ENCODE data around the gene GSTM4.
"Not testable (repeated sequence)": the region's sequence is repeated elsewhere in the genome, so short reads cannot be mapped to it uniquely, and the experiment has no call there.

Gene GSTM4

DNA sequence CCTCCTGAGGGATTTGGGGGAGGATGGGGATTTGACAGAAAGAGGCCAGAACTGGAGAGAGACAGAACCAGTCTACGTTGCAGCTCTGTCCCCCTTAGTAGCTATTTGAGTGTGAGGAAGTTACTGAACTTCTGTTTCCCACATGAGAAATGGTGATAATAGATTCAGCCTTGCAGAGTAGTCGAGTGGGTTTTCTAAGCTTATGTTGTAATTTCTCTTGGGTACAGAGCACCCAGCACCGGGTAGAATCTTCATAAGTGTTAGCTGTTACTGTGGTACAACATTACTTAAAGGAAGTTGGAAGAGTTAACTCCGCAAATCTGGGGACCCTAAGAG is 4.8 kb downstream of the GSTM4 start:
- not testable (repeated sequence) for H3K79me1 ChIP-seq (replicated peaks; ENCODE audit: low read length, poor library complexity, severe bottlenecking); H2BK12ac ChIP-seq (ENCODE audit: low read length in 2 of 2); DNase-seq; H2BK120ac ChIP-seq (ENCODE audit: low read depth, low read length); H3K23ac ChIP-seq (ENCODE audit: low read length in 2 of 2); H3K4me3 ChIP-seq (ENCODE audit: insufficient read depth in 1 of 2, low read depth in 1 of 2, low read length in 2 of 2); H3K27ac ChIP-seq (ENCODE audit: low read length, poor library complexity, severe bottlenecking); H3K9me3 ChIP-seq (ENCODE audit: control insufficient read depth, low read length); H2BK5ac ChIP-seq (ENCODE audit: low read depth, low read length, poor library complexity, severe bottlenecking); H3K9ac ChIP-seq (ENCODE audit: low read length); H2AFZ ChIP-seq (ENCODE audit: low read depth, low read length); H3K4me2 ChIP-seq (ENCODE audit: low read length, poor library complexity, severe bottlenecking); H4K8ac ChIP-seq (ENCODE audit: low read length); H3K27me3 ChIP-seq (ENCODE audit: control insufficient read depth in 1 of 2, insufficient read depth in 1 of 2, low read length in 2 of 2); H3K4ac ChIP-seq (ENCODE audit: low read depth in 1 of 2, low read length in 2 of 2); H3K14ac ChIP-seq (ENCODE audit: low read length in 2 of 2); H3K18ac ChIP-seq (ENCODE audit: low read depth in 1 of 2, low read length in 2 of 2); H3K36me3 ChIP-seq (ENCODE audit: control insufficient read depth in 1 of 2, insufficient read depth in 2 of 2, low read depth in 1 of 2, low read length in 2 of 2); H4K91ac ChIP-seq (ENCODE audit: low read length); H2AK5ac ChIP-seq (ENCODE audit: low read length, severe bottlenecking); H2BK15ac ChIP-seq (ENCODE audit: low read depth, poor library complexity, severe bottlenecking)
- 95% methylated on average over 2 of the region's 4 CpGs for WGBS
- peaks cover 23% of the 10 kb centered on the region for H3K4me1 ChIP-seq (ENCODE audit: control insufficient read depth, insufficient read depth, low read depth, low read length)

GRCh38 chr1:109661391-109661790 is 5.5 kb downstream of the GSTM4 start:
- WGBS, result 93% methylated on average over 2 of the region's 2 CpGs

DNA sequence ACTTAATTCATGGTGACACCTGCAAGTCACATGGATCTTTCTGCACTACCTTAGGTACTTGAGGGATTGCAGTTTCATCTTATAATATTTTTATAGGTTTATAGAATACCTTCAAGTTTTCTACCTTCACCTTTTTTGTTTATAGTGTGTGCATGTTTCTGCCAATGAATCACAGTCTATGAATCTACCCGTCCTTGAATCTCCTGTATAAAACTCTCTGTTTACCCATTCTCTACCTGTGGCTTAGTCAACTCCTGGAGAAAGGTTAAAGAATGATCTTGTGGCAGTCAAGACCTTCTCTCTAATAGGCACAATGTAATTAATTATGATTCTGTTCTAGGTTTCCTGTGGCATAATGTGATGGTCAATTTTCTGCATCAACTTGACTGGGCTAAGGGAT is 8.8 kb downstream of the GSTM4 start:
- Histone ChIP-seq H3K23ac (ENCODE audit: low read length in 2 of 2) (no peak overlapping the region), H2BK120ac (ENCODE audit: low read depth, low read length) (no peak overlapping the region), H2BK12ac (ENCODE audit: low read length in 2 of 2) (no peak overlapping the region), H2BK5ac (ENCODE audit: low read depth, low read length, poor library complexity, severe bottlenecking) (no peak overlapping the region), H3K4me1 (ENCODE audit: control insufficient read depth, insufficient read depth, low read depth, low read length) (peaks cover 13% of the 10 kb centered on the region), H3K36me3 (ENCODE audit: control insufficient read depth in 1 of 2, insufficient read depth in 2 of 2, low read depth in 1 of 2, low read length in 2 of 2) (peaks cover 2 to 7% of the 10 kb centered on the region in 2 experiments), H3K14ac (ENCODE audit: low read length in 2 of 2) (no peak overlapping the region), H3K4ac (ENCODE audit: low read depth in 1 of 2, low read length in 2 of 2) (no peak overlapping the region), H3K9me3 (ENCODE audit: control insufficient read depth, low read length) (no peaks in the 10 kb centered on the region), H3K27ac (ENCODE audit: low read length, poor library complexity, severe bottlenecking) (no peak overlapping the region), H3K4me2 (ENCODE audit: low read length, poor library complexity, severe bottlenecking) (no peak overlapping the region), H2AK5ac (ENCODE audit: low read length, severe bottlenecking) (no peak overlapping the region), H3K4me3 (ENCODE audit: insufficient read depth in 1 of 2, low read depth in 1 of 2, low read length in 2 of 2) (no peak overlapping the region), H4K91ac (ENCODE audit: low read length) (no peak overlapping the region), H2AFZ (ENCODE audit: low read depth, low read length) (no peak overlapping the region), H4K8ac (ENCODE audit: low read length) (no peak overlapping the region), H3K79me1 (replicated peaks; ENCODE audit: low read length, poor library complexity, severe bottlenecking) (no peaks in the 10 kb centered on the region), H3K27me3 (ENCODE audit: control insufficient read depth in 1 of 2, insufficient read depth in 1 of 2, low read length in 2 of 2) (no peaks in the 10 kb centered on the region), H3K9ac (ENCODE audit: low read length) (no peak overlapping the region), H3K18ac (ENCODE audit: low read depth in 1 of 2, low read length in 2 of 2) (no peak overlapping the region), H2BK15ac (ENCODE audit: low read depth, poor library complexity, severe bottlenecking) (no peak overlapping the region)
- no CpG with 5 or more reads among the region's 1 CpG for WGBS
- no peak for DNase-seq

More at GRCh38 chr1:109661391-109661790, 5.5 kb downstream of the GSTM4 start:
- Histone ChIP-seq H3K4me2 (ENCODE audit: low read length, poor library complexity, severe bottlenecking) (no peak overlapping the region), H3K9ac (ENCODE audit: low read length) (no peak overlapping the region), H3K4me3 (ENCODE audit: insufficient read depth in 1 of 2, low read depth in 1 of 2, low read length in 2 of 2) (no peak overlapping the region), H2BK15ac (ENCODE audit: low read depth, poor library complexity, severe bottlenecking) (no peak overlapping the region), H3K4ac (ENCODE audit: low read depth in 1 of 2, low read length in 2 of 2) (no peak overlapping the region), H2AK5ac (ENCODE audit: low read length, severe bottlenecking) (no peak overlapping the region), H3K36me3 (ENCODE audit: control insufficient read depth in 1 of 2, insufficient read depth in 2 of 2, low read depth in 1 of 2, low read length in 2 of 2) (peaks cover 7% of the 10 kb centered on the region in 2 experiments), H3K27ac (ENCODE audit: low read length, poor library complexity, severe bottlenecking) (no peak overlapping the region), H3K79me1 (replicated peaks; ENCODE audit: low read length, poor library complexity, severe bottlenecking) (no peaks in the 10 kb centered on the region), H3K14ac (ENCODE audit: low read length in 2 of 2) (no peak overlapping the region), H2BK12ac (ENCODE audit: low read length in 2 of 2) (no peak overlapping the region), H3K18ac (ENCODE audit: low read depth in 1 of 2, low read length in 2 of 2) (no peak overlapping the region), H2AFZ (ENCODE audit: low read depth, low read length) (no peak overlapping the region), H2BK5ac (ENCODE audit: low read depth, low read length, poor library complexity, severe bottlenecking) (no peak overlapping the region), H4K8ac (ENCODE audit: low read length) (no peak overlapping the region), H3K27me3 (ENCODE audit: control insufficient read depth in 1 of 2, insufficient read depth in 1 of 2, low read length in 2 of 2) (no peaks in the 10 kb centered on the region), H3K4me1 (ENCODE audit: control insufficient read depth, insufficient read depth, low read depth, low read length) (peaks cover 19% of the 10 kb centered on the region), H4K91ac (ENCODE audit: low read length) (no peak overlapping the region), H3K9me3 (ENCODE audit: control insufficient read depth, low read length) (no peaks in the 10 kb centered on the region), H3K23ac (ENCODE audit: low read length in 2 of 2) (peak overlapping the region in 1 of 2 experiments; percentile 52), H2BK120ac (ENCODE audit: low read depth, low read length) (no peak overlapping the region)
- DNase-seq, result no peak

GRCh38 chr1:109667452-109668122 is 11.7 kb downstream of the GSTM4 start, which contains the start of gene GSTM2:
Gene GSTM2 (plus strand): TSS chr1:109668057. CDS start chr1:109668116, 59 bp downstream.
- Histone ChIP-seq H2AK5ac (ENCODE audit: low read length, severe bottlenecking) (no peak within 1 kb of the TSS), H3K4me3 (ENCODE audit: insufficient read depth in 1 of 2, low read depth in 1 of 2, low read length in 2 of 2) (peak within 1 kb of the TSS; percentile 63 to 85), H3K4ac (ENCODE audit: low read depth in 1 of 2, low read length in 2 of 2) (peak within 1 kb of the TSS; percentile 17 to 91), H3K18ac (ENCODE audit: low read depth in 1 of 2, low read length in 2 of 2) (peak within 1 kb of the TSS in 1 of 2 experiments; percentile 80), H3K14ac (ENCODE audit: low read length in 2 of 2) (no peak within 1 kb of the TSS), H3K27ac (ENCODE audit: low read length, poor library complexity, severe bottlenecking) (no peak within 1 kb of the TSS), H2BK12ac (ENCODE audit: low read length in 2 of 2) (peak within 1 kb of the TSS; percentile 56 to 84), H2AFZ (ENCODE audit: low read depth, low read length) (peak within 1 kb of the TSS; percentile 73), H2BK5ac (ENCODE audit: low read depth, low read length, poor library complexity, severe bottlenecking) (no peak within 1 kb of the TSS), H3K4me2 (ENCODE audit: low read length, poor library complexity, severe bottlenecking) (peak within 1 kb of the TSS; percentile 73), H4K8ac (ENCODE audit: low read length) (peak within 1 kb of the TSS; percentile 60), H3K79me1 (replicated peaks; ENCODE audit: low read length, poor library complexity, severe bottlenecking) (peaks cover 1% of the 10 kb centered on the region), H2BK15ac (ENCODE audit: low read depth, poor library complexity, severe bottlenecking) (no peak within 1 kb of the TSS), H3K4me1 (ENCODE audit: control insufficient read depth, insufficient read depth, low read depth, low read length) (peaks cover 9% of the 10 kb centered on the region), H2BK120ac (ENCODE audit: low read depth, low read length) (peak within 1 kb of the TSS; percentile 49), H3K23ac (ENCODE audit: low read length in 2 of 2) (no peak within 1 kb of the TSS), H3K9me3 (ENCODE audit: control insufficient read depth, low read length) (no peaks in the 10 kb centered on the region), H3K36me3 (ENCODE audit: control insufficient read depth in 1 of 2, insufficient read depth in 2 of 2, low read depth in 1 of 2, low read length in 2 of 2) (peaks cover 0 to 16% of the 10 kb centered on the region in 2 experiments), H3K27me3 (ENCODE audit: control insufficient read depth in 1 of 2, insufficient read depth in 1 of 2, low read length in 2 of 2) (no peaks in the 10 kb centered on the region), H3K9ac (ENCODE audit: low read length) (peak within 1 kb of the TSS; percentile 84), H4K91ac (ENCODE audit: low read length) (peak within 1 kb of the TSS; percentile 50)
- WGBS, result 28% methylated on average over 14 of the region's 22 CpGs
- DNase-seq, result peak; percentile 91

Data from mesenchymal stem cell (in vitro differentiated cells and primary cell).